Liver (tissue), 9 donors: ENCODE results near the gene SERPINE1. TPM values are rescaled to one million over a fixed set of nuclear protein-coding genes. Genes with fewer than 3 reads are reported as not detected.

Experiments used
- DNase-seq: peaks from one replicate; pipeline ENCODE4 v3.0.0-alpha.2; 2017; ENCODE audit warnings: low spot score
- H3K27ac ChIP-seq, 2 donors: one replicate each; pipeline ENCODE4 v1.7.0; 2013; ENCODE audit warnings: inconsistent platforms in 2 of 2, low read length in 2 of 2, control low read depth in 1 of 2, low read depth in 1 of 2, mild to moderate bottlenecking in 1 of 2
- H3K27me3 ChIP-seq, 4 donors: one replicate each; pipeline versions ENCODE4 v1.6.1 to v1.7.0; 2013; ENCODE audit warnings: low read length in 3 of 4, inconsistent platforms in 1 of 4, mild to moderate bottlenecking in 1 of 4, moderate library complexity in 1 of 4; ENCODE audit not compliant: control insufficient read depth in 4 of 4, insufficient read depth in 4 of 4
- H3K36me3 ChIP-seq, 4 donors: one replicate each; pipeline versions ENCODE4 v1.6.1 to v1.7.0; 2013; ENCODE audit warnings: low read length in 3 of 4, mild to moderate bottlenecking in 3 of 4, low read depth in 1 of 4, moderate library complexity in 1 of 4; ENCODE audit not compliant: control insufficient read depth in 4 of 4, insufficient read depth in 3 of 4
- H3K4me1 ChIP-seq, 4 donors: one replicate each; pipeline versions ENCODE4 v1.6.1 to v1.7.0; 2013; ENCODE audit warnings: low read length in 3 of 4, mild to moderate bottlenecking in 3 of 4, moderate library complexity in 1 of 4; ENCODE audit not compliant: control insufficient read depth in 4 of 4, insufficient read depth in 4 of 4
- H3K4me3 ChIP-seq, 3 donors: one replicate each; pipeline versions ENCODE4 v1.6.1 to v1.7.0; 2013; ENCODE audit warnings: low read length in 3 of 3, control low read depth in 1 of 3, low read depth in 1 of 3, mild to moderate bottlenecking in 1 of 3
- H3K9ac ChIP-seq, 2 donors: one replicate each; pipeline ENCODE4 v1.7.0; 2013; ENCODE audit warnings: low read length in 2 of 2, mild to moderate bottlenecking in 2 of 2, moderate library complexity in 2 of 2, control low read depth in 1 of 2, low read depth in 1 of 2
- H3K9me3 ChIP-seq, 4 donors: one replicate each; pipeline versions ENCODE4 v1.6.1 to v1.7.0; 2013; ENCODE audit warnings: low read length in 3 of 4; ENCODE audit not compliant: control insufficient read depth in 4 of 4
- ATF3 ChIP-seq: IDR thresholded peaks from 2 replicates; pipeline ENCODE4 v1.6.1; 2016; ENCODE audit warnings: antibody characterized with exemption
- CTCF ChIP-seq: fragments of 150-350 bp; IDR thresholded peaks from 2 replicates; pipeline ENCODE4 v1.5.1; 2017; ENCODE audit warnings: improper control_type of control experiment, low read depth, low read length; ENCODE audit not compliant: missing input control
- EGR1 ChIP-seq, 2 donors: IDR thresholded peaks; 2 replicates each; pipeline ENCODE4 v1.6.1; 2016 to 2018; ENCODE audit warnings: antibody characterized with exemption in 2 of 2, low read depth in 2 of 2
- FOXA1 ChIP-seq: IDR thresholded peaks from 2 replicates; pipeline ENCODE4 v1.6.1; 2016; ENCODE audit warnings: antibody characterized with exemption
- FOXA2 ChIP-seq: IDR thresholded peaks from 2 replicates; pipeline ENCODE4 v1.6.1; 2016; ENCODE audit warnings: antibody characterized with exemption
- GABPA ChIP-seq, 2 donors: IDR thresholded peaks in 1 of 2; conservative IDR thresholded peaks in 1 of 2; 2 replicates each; pipeline ENCODE4 v1.6.1; 2016; ENCODE audit warnings: antibody characterized with exemption in 2 of 2, mild to moderate bottlenecking in 1 of 2, moderate library complexity in 1 of 2
- HNF4A ChIP-seq, 2 donors: conservative IDR thresholded peaks; 2 replicates each; pipeline ENCODE4 v1.6.1; 2016; ENCODE audit warnings: antibody characterized with exemption in 2 of 2, mild to moderate bottlenecking in 2 of 2
- HNF4G ChIP-seq: IDR thresholded peaks from 2 replicates; pipeline ENCODE4 v1.6.1; 2016; ENCODE audit warnings: antibody characterized with exemption
- JUND ChIP-seq, 2 donors: IDR thresholded peaks; 2 replicates each; pipeline ENCODE4 v1.6.1; 2016; ENCODE audit warnings: antibody characterized with exemption in 2 of 2
- MAX ChIP-seq: IDR thresholded peaks from 2 replicates; pipeline ENCODE4 v1.6.1; 2016; ENCODE audit warnings: antibody characterized with exemption
- NR2F2 ChIP-seq: IDR thresholded peaks from 2 replicates; pipeline ENCODE4 v1.6.1; 2016; ENCODE audit warnings: antibody characterized with exemption
- RAD21 ChIP-seq, 2 donors: IDR thresholded peaks; 2 replicates each; pipeline ENCODE4 v1.6.1; 2016; ENCODE audit warnings: antibody characterized with exemption in 2 of 2, mild to moderate bottlenecking in 2 of 2
- REST ChIP-seq: IDR thresholded peaks from 2 replicates; pipeline ENCODE4 v1.6.1; 2016; ENCODE audit warnings: antibody characterized with exemption, mild to moderate bottlenecking
- RXRA ChIP-seq, 2 donors: IDR thresholded peaks; 2 replicates each; pipeline ENCODE4 v1.6.1; 2017 to 2018; ENCODE audit warnings: antibody characterized with exemption in 2 of 2, mild to moderate bottlenecking in 1 of 2
- SP1 ChIP-seq: IDR thresholded peaks from 2 replicates; pipeline ENCODE4 v1.6.1; 2018; ENCODE audit warnings: antibody characterized with exemption, mild to moderate bottlenecking
- TAF1 ChIP-seq: conservative IDR thresholded peaks from 2 replicates; pipeline ENCODE4 v1.6.1; 2016; ENCODE audit warnings: antibody characterized with exemption, mild to moderate bottlenecking
- YY1 ChIP-seq: IDR thresholded peaks from 2 replicates; pipeline ENCODE4 v1.6.1; 2016; ENCODE audit warnings: antibody characterized with exemption, mild to moderate bottlenecking
- ZBTB33 ChIP-seq: IDR thresholded peaks from 2 replicates; pipeline ENCODE4 v1.6.1; 2016; ENCODE audit warnings: antibody characterized with exemption
- WGBS: extraction: QIAGEN DNeasy Blood & Tissue Kit; methylation state at CpG from one replicate; pipeline ENCODE4 v1.1.7; 2013; 5-methylcytosine and 5-hydroxymethylcytosine counted together
- polyA plus RNA-seq, 2 donors: library from polyadenylated mRNA; stranded (reverse) in 1 of 2; unstranded in 1 of 2; fragments of 200-250 nt in 1 of 2; fragments of >200 nt in 1 of 2; fragmentation: Nextera tagmentation in 1 of 2; extraction: Ambion mirVana in 1 of 2; gene quantifications; one replicate each; pipeline versions ENCODE4 v1.2.1 to v1.2.3, GENCODE V29; 2013 to 2015
- total RNA-seq, 2 donors: library from RNA; depleted of rRNA; stranded (reverse); fragments of >200 nt; gene quantifications; one replicate each; pipeline ENCODE4 v1.2.3, GENCODE V29; 2014
- donor health status: healthy.
- donor health status: healthy.
- donor health status: healthy.
- donor health status: healthy.
- donor health status: healthy.

The SERPINE1 gene
- total and polyA plus RNA-seq, 4 donors, result 0.93 to 18.6 (median 8.0) TPM

GRCh38 chr7:101106386-101106785 is 20.5 kb upstream of the SERPINE1 start:
- Histone ChIP-seq H3K4me1 (peaks cover 2 to 28% (median 14%) of the 10 kb centered on the region in 4 donors), H3K9me3 (no peaks in the 10 kb centered on the region), H3K9ac (no peak overlapping the region), H3K36me3 (no peaks in the 10 kb centered on the region), H3K27ac (no peak overlapping the region), H3K27me3 (no peaks in the 10 kb centered on the region), H3K4me3 (no peak overlapping the region)
- no peak for DNase-seq
- TF ChIP-seq FOXA1 (no peak), SP1 (no peak), TAF1 (no peak), CTCF (no peak), HNF4G (no peak), RAD21 (IDR thresholded peaks at IDR 0.05) (no peak), EGR1 (IDR thresholded peaks at IDR 0.05; ENCODE audit: low read depth in 2 of 2) (no peak), YY1 (no peak), ATF3 (no peak), FOXA2 (no peak), ZBTB33 (no peak), HNF4A (conservative IDR thresholded peaks at IDR 0.05) (no peak), RXRA (IDR thresholded peaks at IDR 0.05) (no peak), REST (no peak), JUND (IDR thresholded peaks at IDR 0.05) (no peak), NR2F2 (no peak), GABPA (IDR thresholded peaks at IDR 0.05 in 1 of 2, conservative IDR thresholded peaks at IDR 0.05 in 1 of 2) (no peak), MAX (no peak)
- 89% methylated on average over 7 of the region's 7 CpGs for WGBS
